Kidney epithelial cell (primary cell): ENCODE results near the gene DYNC2H1. TPM values are rescaled to one million over a fixed set of nuclear protein-coding genes. Genes with fewer than 3 reads are reported as not detected.

ENCODE experiments used
- DNase-seq: peaks from one replicate; pipeline ENCODE4 v3.0.0-alpha.2; 2010; ENCODE audit warnings: low read depth
- H3K27me3 ChIP-seq: 2 replicates; pipeline ENCODE4 v1.6.0; 2011; ENCODE audit warnings: low read length; ENCODE audit not compliant: control insufficient read depth, insufficient read depth
- H3K36me3 ChIP-seq: 2 replicates; pipeline ENCODE4 v1.5.1; 2011; ENCODE audit warnings: low read length; ENCODE audit not compliant: control insufficient read depth, insufficient read depth
- H3K4me3 ChIP-seq: 2 replicates; pipeline ENCODE4 v1.5.1; 2011; ENCODE audit warnings: low read depth, mild to moderate bottlenecking, control low read depth, low read length
- total RNA-seq: library from RNA; depleted of rRNA; stranded (reverse); fragments of >200 nt; gene quantifications from 2 replicates; pipeline ENCODE4 v1.2.3, GENCODE V29; 2015
- TF ChIP-seq, protein P1 (sequence below): IDR thresholded peaks from 2 replicates; pipeline ENCODE4 v1.5.1; 2011; ENCODE audit warnings: mild to moderate bottlenecking, moderate library complexity, low read length, control low read depth, inconsistent platforms; ENCODE audit not compliant: insufficient read depth, poor library complexity, severe bottlenecking

Gene DYNC2H1
- total RNA-seq, 1 donor from 2014 or later: 10.5 TPM

DNA sequence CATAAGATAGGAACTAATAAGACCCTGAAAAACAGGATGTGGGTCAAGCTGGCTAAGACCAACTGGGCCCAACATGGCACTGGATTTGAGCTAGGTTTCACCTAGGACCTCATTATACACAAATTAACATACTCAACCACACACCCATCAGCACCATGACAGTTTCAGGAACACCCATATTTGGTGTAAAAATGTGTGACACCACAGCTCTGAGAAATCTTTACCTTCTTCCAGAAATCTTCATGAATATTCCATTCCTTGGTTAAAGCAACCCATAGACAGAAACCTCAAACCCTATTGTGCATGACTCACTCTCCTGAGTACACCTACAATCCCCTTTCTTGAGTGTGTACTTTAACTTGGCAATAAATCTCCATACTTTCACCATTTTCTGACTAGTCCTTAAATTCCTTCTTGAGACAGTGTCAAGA, 378.8 kb downstream of the DYNC2H1 start:
- Histone ChIP-seq H3K27me3 (no peaks in the 10 kb centered on the region), H3K36me3 (no peaks in the 10 kb centered on the region), H3K4me3 (no peak overlapping the region)
- TF ChIP-seq, protein P1, sequence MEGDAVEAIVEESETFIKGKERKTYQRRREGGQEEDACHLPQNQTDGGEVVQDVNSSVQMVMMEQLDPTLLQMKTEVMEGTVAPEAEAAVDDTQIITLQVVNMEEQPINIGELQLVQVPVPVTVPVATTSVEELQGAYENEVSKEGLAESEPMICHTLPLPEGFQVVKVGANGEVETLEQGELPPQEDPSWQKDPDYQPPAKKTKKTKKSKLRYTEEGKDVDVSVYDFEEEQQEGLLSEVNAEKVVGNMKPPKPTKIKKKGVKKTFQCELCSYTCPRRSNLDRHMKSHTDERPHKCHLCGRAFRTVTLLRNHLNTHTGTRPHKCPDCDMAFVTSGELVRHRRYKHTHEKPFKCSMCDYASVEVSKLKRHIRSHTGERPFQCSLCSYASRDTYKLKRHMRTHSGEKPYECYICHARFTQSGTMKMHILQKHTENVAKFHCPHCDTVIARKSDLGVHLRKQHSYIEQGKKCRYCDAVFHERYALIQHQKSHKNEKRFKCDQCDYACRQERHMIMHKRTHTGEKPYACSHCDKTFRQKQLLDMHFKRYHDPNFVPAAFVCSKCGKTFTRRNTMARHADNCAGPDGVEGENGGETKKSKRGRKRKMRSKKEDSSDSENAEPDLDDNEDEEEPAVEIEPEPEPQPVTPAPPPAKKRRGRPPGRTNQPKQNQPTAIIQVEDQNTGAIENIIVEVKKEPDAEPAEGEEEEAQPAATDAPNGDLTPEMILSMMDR: no peak
- DNase-seq: no peak

DNA sequence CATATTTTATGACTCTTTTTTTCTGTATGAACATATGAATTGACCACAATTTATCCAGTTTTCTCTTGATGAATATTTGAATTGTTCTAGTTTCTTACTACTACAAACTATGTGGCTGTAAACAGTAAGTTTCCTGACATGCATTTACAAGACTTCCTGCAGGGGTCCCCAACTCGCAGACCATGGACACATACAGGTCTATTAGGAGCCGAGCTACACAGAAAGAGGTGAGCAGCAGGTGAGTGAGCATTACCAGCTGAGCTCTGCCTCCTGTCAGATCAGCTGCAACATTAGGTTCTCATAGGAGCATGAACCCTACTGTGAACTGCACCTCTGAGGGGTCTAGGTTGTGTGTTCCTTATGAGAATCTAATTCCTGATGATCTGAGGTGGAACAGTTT, 379.4 kb downstream of the DYNC2H1 start:
- TF ChIP-seq, protein P1: no peak
- Histone ChIP-seq H3K4me3 (no peak overlapping the region), H3K27me3 (no peaks in the 10 kb centered on the region), H3K36me3 (no peaks in the 10 kb centered on the region)
- DNase-seq: no peak

DNA sequence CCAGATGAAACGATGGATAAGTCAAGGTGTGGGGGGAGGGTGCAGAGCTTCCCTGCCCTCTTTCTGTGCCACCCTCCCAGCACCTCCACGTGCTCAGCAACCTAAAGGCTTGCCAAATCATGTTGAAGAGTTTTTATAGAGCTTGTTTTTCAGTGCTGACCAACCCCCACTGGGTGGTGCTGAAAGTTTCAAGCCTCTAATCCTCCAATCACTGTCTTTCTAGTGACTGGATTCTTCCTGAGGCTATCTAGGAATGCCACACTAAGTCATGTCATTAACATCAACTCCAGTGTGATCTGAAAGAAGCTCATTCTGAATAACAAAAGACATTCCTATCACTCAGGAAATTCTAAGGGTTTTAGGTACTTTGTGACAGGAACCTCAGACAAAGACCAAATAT, 382.6 kb downstream of the DYNC2H1 start:
- TF ChIP-seq, protein P1: no peak
- Histone ChIP-seq H3K4me3 (no peak overlapping the region), H3K27me3 (no peaks in the 10 kb centered on the region), H3K36me3 (no peaks in the 10 kb centered on the region)
- no peak for DNase-seq

DNA sequence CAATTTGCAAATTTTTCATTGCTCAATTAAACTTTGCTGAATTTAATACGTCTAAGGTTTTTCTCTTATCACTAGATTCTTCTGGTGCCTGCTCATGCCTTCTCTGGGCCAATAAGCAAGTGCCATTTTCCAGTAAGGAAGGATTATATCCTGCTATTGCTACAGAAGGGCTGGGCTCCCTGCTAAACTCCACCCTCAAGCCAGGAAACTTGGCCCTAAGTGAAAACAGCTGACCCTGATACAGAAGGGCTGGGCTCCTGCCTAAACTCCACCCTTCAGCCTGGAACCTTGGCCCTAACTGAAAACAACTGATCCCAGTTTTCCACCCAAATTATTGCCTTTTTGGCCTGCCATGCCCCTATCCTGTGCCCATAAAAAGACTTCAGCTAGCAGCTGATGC, 385.3 kb downstream of the DYNC2H1 start:
- H3K36me3 ChIP-seq: no peaks in the 10 kb centered on the region
- H3K4me3 ChIP-seq: no peak overlapping the region
- DNase-seq: no peak
- TF ChIP-seq, protein P1: no peak
- H3K27me3 ChIP-seq: no peaks in the 10 kb centered on the region

DNA sequence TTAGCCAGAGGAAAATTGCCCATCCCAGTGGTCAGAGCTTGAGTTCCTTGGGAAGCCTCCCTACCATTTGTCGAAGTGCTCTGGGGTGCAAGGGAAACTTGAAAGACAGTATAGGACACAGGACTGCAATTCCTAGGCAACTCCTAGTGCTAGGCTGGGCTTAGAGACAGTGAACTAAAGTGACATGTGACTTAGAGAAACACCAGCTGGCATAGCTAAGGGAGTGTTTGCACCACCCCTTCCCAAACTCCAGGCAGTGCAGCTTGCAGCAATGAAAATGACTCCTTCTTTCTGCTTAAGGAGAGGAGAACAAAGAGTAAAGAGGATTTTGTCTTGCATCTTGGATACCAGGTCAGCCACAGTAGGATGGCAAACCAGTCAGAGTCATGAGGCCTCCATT, 388.0 kb downstream of the DYNC2H1 start:
- TF ChIP-seq, protein P1: no peak
- DNase-seq: no peak
- no peaks in the 10 kb centered on the region for H3K27me3 ChIP-seq

DNA sequence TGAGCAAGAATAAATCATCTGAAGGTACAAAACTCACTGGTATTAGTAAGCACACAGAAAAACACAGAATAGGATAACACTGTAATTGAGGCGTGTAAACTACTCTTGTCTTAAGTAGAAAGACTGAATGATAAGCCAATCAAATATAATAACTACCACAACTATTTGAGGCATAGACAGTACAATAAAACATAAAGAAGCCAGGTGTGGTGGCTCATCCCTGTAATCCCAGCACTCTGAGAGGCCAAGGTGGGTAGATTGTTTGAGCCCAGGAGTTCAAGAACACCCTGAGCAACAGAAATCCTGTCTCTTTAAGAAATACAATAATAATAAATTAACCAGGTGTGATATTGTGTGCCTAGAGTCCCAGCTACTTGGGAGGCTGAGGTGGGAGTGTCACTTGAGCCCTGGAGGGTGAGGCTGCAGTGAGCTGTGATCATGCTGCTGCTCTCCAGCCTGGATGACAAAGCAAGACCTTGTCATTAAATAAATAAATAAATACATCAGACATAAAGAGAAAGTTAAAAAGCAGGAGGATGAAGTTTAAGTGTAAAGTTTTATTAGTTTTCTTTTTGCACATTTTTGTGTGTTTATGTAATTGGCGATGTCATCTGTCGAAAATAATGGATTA, 390.6 kb downstream of the DYNC2H1 start:
- TF ChIP-seq, protein P1: no peak
- H3K4me3 ChIP-seq: no peak overlapping the region
- no peaks in the 10 kb centered on the region for H3K36me3 ChIP-seq
- no peak for DNase-seq
- H3K27me3 ChIP-seq: no peaks in the 10 kb centered on the region

More for the DNA sequence above, 388.0 kb downstream of the DYNC2H1 start:
- no peak overlapping the region for H3K4me3 ChIP-seq
- H3K36me3 ChIP-seq: no peaks in the 10 kb centered on the region
